ENCODE results near the gene KITLG. TPM values are rescaled to one million over a fixed set of nuclear protein-coding genes. Genes with fewer than 3 reads are reported as not detected.
"Not testable (repeated sequence)": the region's sequence is repeated elsewhere in the genome, so short reads cannot be mapped to it uniquely, and the experiment has no call there.

KITLG gene
- total RNA-seq, 1 experiment from 2014 or later: not detected

DNA sequence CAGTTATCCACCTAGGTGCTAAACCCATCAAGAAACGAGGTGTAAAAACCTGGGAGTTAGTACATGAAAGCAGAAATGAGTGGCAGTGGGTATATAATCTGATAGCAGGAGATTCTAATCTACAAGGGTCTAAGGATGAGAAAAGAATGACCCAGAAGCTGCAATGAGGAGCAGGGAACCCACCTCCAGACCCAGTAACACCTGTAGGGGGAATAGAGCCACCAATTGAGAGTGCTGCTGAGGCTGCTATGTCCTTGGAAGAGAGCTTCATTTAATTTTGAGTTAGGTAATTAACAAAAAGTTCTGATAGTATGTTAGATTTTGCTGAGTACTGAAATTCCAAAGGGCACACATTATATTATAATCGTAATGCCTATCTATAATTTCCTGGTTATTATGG lies 89.8 kb downstream of the KITLG start:
- DNase-seq: no peak
- H3K4me1 ChIP-seq (ENCODE audit: low read length): no peaks in the 10 kb centered on the region
- H3K9me3 ChIP-seq (ENCODE audit: low read length): no peaks in the 10 kb centered on the region
- no peak overlapping the region for H3K4me3 ChIP-seq (ENCODE audit: low read length)
- no peaks in the 10 kb centered on the region for H3K27me3 ChIP-seq (ENCODE audit: low read length)
- H3K36me3 ChIP-seq (ENCODE audit: insufficient read depth, low read length): no peaks in the 10 kb centered on the region
- no peak overlapping the region for H2AFZ ChIP-seq (ENCODE audit: low read length)
- H3K27ac ChIP-seq (ENCODE audit: low read length): no peak overlapping the region
- no peak overlapping the region for H3K4me2 ChIP-seq (ENCODE audit: low read depth, low read length, poor library complexity, severe bottlenecking)
- no peaks in the 10 kb centered on the region for H3K79me2 ChIP-seq (ENCODE audit: low read length)
- H4K20me1 ChIP-seq (ENCODE audit: insufficient read depth, low read depth, low read length): no peaks in the 10 kb centered on the region
- H3K9me2 ChIP-seq (replicated peaks; ENCODE audit: insufficient read depth, low read length): no peaks in the 10 kb centered on the region
- no peak overlapping the region for H3K9ac ChIP-seq (ENCODE audit: low read length)

DNA sequence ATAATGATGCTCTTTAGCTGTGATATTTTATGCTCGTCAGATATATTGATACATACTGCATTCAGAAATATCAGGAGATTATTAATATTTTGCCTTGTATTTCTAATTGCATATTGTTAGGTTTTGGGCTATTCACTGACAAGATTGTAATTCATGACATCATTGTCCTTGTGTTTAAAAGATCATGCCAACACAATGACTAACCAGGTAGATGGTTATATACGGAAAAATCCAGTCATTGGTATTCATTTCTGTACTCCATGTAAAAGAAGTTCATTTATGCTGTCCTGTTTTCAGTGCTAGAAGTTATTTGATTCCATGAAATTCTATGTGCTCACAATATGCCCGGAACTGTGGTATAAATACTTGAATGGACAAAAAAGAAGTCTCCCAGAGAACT lies 107.5 kb downstream of the KITLG start:
- Histone ChIP-seq H3K4me1 (ENCODE audit: low read length) (no peaks in the 10 kb centered on the region), H3K36me3 (ENCODE audit: insufficient read depth, low read length) (no peaks in the 10 kb centered on the region), H3K4me3 (ENCODE audit: low read length) (no peak overlapping the region), H3K27ac (ENCODE audit: low read length) (no peak overlapping the region), H2AFZ (ENCODE audit: low read length) (no peak overlapping the region), H3K27me3 (ENCODE audit: low read length) (no peaks in the 10 kb centered on the region), H3K9me2 (replicated peaks; ENCODE audit: insufficient read depth, low read length) (no peaks in the 10 kb centered on the region), H3K4me2 (ENCODE audit: low read depth, low read length, poor library complexity, severe bottlenecking) (no peak overlapping the region), H4K20me1 (ENCODE audit: insufficient read depth, low read depth, low read length) (no peaks in the 10 kb centered on the region), H3K9ac (ENCODE audit: low read length) (no peak overlapping the region), H3K9me3 (ENCODE audit: low read length) (no peaks in the 10 kb centered on the region), H3K79me2 (ENCODE audit: low read length) (no peaks in the 10 kb centered on the region)
- no peak for DNase-seq

DNA sequence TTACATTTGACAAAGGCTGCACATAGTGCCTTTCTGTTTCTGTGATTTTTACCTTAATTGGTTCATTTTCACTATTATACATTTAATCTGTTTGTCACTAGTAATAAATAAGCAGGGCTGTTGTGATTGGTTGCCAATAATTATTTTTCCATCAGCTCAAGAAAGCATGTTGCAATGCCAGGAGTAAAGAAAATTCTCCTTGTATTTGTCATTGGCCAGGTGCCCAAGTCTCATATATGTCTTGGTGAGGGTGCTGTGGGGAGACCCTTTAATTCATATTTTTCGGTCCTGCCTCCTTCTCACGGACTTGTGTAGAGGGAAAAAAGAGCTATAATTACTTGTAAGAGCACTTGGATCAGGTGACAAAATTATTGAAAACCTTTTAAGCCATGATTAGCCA lies 108.0 kb downstream of the KITLG start:
- DNase-seq: no peak

DNA sequence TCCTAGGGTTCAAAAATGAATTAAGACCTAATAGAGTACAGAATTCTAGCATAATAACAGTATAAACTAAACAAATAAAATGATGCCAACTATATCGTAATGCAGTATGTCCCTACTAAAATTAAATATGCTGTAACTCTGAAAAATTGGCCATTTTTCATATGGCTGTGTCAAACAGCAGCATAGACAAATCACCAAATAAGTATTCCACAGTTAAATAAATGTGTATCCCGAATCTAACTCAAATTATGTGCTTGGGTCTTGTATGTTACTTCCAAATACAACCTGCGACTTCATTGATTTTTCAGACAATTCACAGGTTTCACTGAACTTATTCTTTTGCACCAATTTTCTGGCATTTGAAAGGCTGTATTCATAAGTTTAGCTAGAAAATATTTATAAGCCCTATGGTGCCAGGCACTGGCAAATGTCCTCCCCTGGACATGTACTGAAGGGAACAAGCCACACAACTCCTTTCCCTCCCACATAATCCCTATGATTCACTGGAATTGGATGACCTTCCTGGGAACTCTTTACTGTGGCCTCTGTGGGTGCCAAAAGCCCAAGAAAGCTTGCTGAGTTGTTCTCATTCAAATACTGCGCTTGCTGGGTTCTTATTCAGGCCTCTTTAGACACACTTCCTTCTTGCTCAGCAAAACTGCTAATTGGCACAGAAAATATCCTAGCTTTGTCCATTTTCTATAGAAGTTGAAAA lies 108.8 kb downstream of the KITLG start:
- no peak for DNase-seq
- H3K4me1 ChIP-seq (ENCODE audit: low read length): no peaks in the 10 kb centered on the region
- no peaks in the 10 kb centered on the region for H3K36me3 ChIP-seq (ENCODE audit: insufficient read depth, low read length)
- H3K27me3 ChIP-seq (ENCODE audit: low read length): no peaks in the 10 kb centered on the region
- H2AFZ ChIP-seq (ENCODE audit: low read length): no peak overlapping the region
- H3K9ac ChIP-seq (ENCODE audit: low read length): no peak overlapping the region
- H4K20me1 ChIP-seq (ENCODE audit: insufficient read depth, low read depth, low read length): no peaks in the 10 kb centered on the region
- H3K9me2 ChIP-seq (replicated peaks; ENCODE audit: insufficient read depth, low read length): no peaks in the 10 kb centered on the region
- H3K79me2 ChIP-seq (ENCODE audit: low read length): no peaks in the 10 kb centered on the region
- H3K4me2 ChIP-seq (ENCODE audit: low read depth, low read length, poor library complexity, severe bottlenecking): no peak overlapping the region
- no peak overlapping the region for H3K27ac ChIP-seq (ENCODE audit: low read length)
- H3K4me3 ChIP-seq (ENCODE audit: low read length): no peak overlapping the region
- no peaks in the 10 kb centered on the region for H3K9me3 ChIP-seq (ENCODE audit: low read length)

More for the DNA sequence above, 108.0 kb downstream of the KITLG start:
- H3K79me2 ChIP-seq (ENCODE audit: low read length): no peaks in the 10 kb centered on the region
- H3K27me3 ChIP-seq (ENCODE audit: low read length): no peaks in the 10 kb centered on the region
- H3K4me3 ChIP-seq (ENCODE audit: low read length): no peak overlapping the region
- no peak overlapping the region for H3K4me2 ChIP-seq (ENCODE audit: low read depth, low read length, poor library complexity, severe bottlenecking)
- H3K9me2 ChIP-seq (replicated peaks; ENCODE audit: insufficient read depth, low read length): no peaks in the 10 kb centered on the region
- H4K20me1 ChIP-seq (ENCODE audit: insufficient read depth, low read depth, low read length): no peaks in the 10 kb centered on the region
- H3K4me1 ChIP-seq (ENCODE audit: low read length): no peaks in the 10 kb centered on the region
- H2AFZ ChIP-seq (ENCODE audit: low read length): no peak overlapping the region
- H3K9me3 ChIP-seq (ENCODE audit: low read length): no peaks in the 10 kb centered on the region
- H3K27ac ChIP-seq (ENCODE audit: low read length): no peak overlapping the region
- no peaks in the 10 kb centered on the region for H3K36me3 ChIP-seq (ENCODE audit: insufficient read depth, low read length)
- no peak overlapping the region for H3K9ac ChIP-seq (ENCODE audit: low read length)

DNA sequence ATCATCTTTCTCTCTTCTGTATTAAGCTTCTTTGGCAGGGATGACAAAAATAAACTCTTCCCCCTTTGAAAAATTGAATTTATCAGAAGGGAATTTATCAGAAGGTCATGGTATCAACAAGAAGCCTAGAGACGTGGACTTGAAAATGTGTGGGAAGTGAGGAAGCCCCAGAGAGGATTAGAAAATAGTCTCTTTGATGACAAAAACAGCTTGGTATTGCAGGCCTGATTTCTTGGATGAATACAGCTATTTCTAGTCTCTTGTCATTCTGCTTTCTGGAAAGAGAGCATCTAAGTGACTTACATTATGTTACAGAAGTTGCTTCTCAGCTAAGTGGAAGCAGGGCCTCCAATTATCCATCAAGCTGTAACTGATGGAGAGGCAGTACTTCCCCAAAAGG lies 111.1 kb downstream of the KITLG start:
- H3K27me3 ChIP-seq (ENCODE audit: low read length): no peaks in the 10 kb centered on the region
- H3K4me1 ChIP-seq (ENCODE audit: low read length): no peaks in the 10 kb centered on the region
- no peak overlapping the region for H2AFZ ChIP-seq (ENCODE audit: low read length)
- H3K79me2 ChIP-seq (ENCODE audit: low read length): no peaks in the 10 kb centered on the region
- no peak overlapping the region for H3K27ac ChIP-seq (ENCODE audit: low read length)
- H3K9me3 ChIP-seq (ENCODE audit: low read length): no peaks in the 10 kb centered on the region
- H4K20me1 ChIP-seq (ENCODE audit: insufficient read depth, low read depth, low read length): no peaks in the 10 kb centered on the region
- no peak for DNase-seq
- no peak overlapping the region for H3K4me3 ChIP-seq (ENCODE audit: low read length)
- no peak overlapping the region for H3K9ac ChIP-seq (ENCODE audit: low read length)
- no peaks in the 10 kb centered on the region for H3K9me2 ChIP-seq (replicated peaks; ENCODE audit: insufficient read depth, low read length)
- no peak overlapping the region for H3K4me2 ChIP-seq (ENCODE audit: low read depth, low read length, poor library complexity, severe bottlenecking)
- no peaks in the 10 kb centered on the region for H3K36me3 ChIP-seq (ENCODE audit: insufficient read depth, low read length)

DNA sequence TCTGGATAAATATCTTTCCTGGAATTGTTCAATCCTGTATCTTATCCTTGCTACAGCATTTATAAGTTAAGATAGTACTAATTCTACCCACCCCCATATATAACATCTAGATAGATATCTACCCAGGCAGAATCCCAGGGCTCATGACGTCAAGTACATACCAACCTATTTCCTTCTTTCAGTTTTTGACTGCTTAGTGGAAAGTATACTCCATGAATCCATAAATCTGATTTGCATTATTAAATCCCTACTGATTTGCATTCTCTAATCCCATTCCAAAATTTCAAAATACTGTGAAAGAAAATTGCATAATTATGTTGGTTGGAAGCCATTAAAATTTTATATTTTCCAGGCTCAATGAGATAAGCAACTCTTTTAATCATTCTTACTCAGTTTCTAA lies 111.7 kb downstream of the KITLG start:
- no peak overlapping the region for H3K27ac ChIP-seq (ENCODE audit: low read length)
- no peak overlapping the region for H3K4me2 ChIP-seq (ENCODE audit: low read depth, low read length, poor library complexity, severe bottlenecking)
- no peak overlapping the region for H2AFZ ChIP-seq (ENCODE audit: low read length)
- no peaks in the 10 kb centered on the region for H3K9me2 ChIP-seq (replicated peaks; ENCODE audit: insufficient read depth, low read length)
- H3K79me2 ChIP-seq (ENCODE audit: low read length): no peaks in the 10 kb centered on the region
- H3K4me1 ChIP-seq (ENCODE audit: low read length): no peaks in the 10 kb centered on the region
- no peak for DNase-seq
- H3K36me3 ChIP-seq (ENCODE audit: insufficient read depth, low read length): no peaks in the 10 kb centered on the region
- no peaks in the 10 kb centered on the region for H3K27me3 ChIP-seq (ENCODE audit: low read length)
- H3K9me3 ChIP-seq (ENCODE audit: low read length): no peaks in the 10 kb centered on the region
- H3K4me3 ChIP-seq (ENCODE audit: low read length): no peak overlapping the region
- H4K20me1 ChIP-seq (ENCODE audit: insufficient read depth, low read depth, low read length): no peaks in the 10 kb centered on the region
- H3K9ac ChIP-seq (ENCODE audit: low read length): no peak overlapping the region

DNA sequence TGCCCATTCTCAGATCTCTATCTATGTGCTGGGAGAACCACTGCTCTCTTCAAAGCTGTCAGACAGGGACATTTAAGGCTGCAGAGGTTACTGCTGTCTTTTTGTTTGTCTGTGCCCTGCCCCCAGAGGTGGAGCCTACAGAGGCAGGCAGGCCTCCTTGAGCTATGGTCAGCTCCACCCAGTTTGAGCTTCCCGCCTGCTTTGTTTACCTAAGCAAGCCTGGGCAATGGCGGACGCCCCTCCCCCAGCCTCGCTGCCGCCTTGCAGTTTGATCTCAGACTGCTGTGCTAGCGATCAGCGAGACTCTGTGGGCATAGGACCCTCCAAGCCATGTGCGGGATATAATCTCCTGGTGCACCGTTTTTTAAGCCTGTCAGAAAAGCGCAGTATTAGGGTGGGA lies 113.6 kb downstream of the KITLG start:
- H3K9ac ChIP-seq (ENCODE audit: low read length); H3K79me2 ChIP-seq (ENCODE audit: low read length); H3K4me1 ChIP-seq (ENCODE audit: low read length); H3K27ac ChIP-seq (ENCODE audit: low read length); H3K36me3 ChIP-seq (ENCODE audit: insufficient read depth, low read length); H2AFZ ChIP-seq (ENCODE audit: low read length); H3K4me2 ChIP-seq (ENCODE audit: low read depth, low read length, poor library complexity, severe bottlenecking); DNase-seq; H4K20me1 ChIP-seq (ENCODE audit: insufficient read depth, low read depth, low read length); H3K4me3 ChIP-seq (ENCODE audit: low read length); H3K27me3 ChIP-seq (ENCODE audit: low read length); H3K9me2 ChIP-seq (replicated peaks; ENCODE audit: insufficient read depth, low read length); H3K9me3 ChIP-seq (ENCODE audit: low read length): not testable (repeated sequence)

DNA sequence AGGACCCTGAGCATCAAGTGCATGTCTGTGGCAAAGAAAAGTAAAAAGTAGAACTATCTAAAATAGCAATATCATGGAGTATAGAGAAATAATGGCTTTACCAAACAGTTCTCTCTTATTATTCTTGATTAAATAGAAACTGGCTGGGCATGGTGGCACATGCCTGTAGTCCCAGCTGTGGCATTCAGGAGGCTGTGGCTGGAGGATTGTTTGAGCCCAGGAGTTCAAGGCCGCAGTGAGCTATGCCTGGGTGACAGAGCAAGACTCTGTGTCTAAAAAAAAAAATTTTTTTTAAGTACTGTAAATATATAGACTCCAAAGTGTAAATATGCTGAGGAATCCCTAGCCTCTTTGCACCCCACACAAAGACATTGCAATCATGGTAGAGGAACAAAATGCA lies 121.9 kb downstream of the KITLG start:
- Histone ChIP-seq H3K9me2 (replicated peaks; ENCODE audit: insufficient read depth, low read length) (no peaks in the 10 kb centered on the region; the same call in 1 of the 2 replicates), H3K4me3 (ENCODE audit: low read length) (no peak overlapping the region), H2AFZ (ENCODE audit: low read length) (no peak overlapping the region), H3K4me1 (ENCODE audit: low read length) (no peaks in the 10 kb centered on the region), H3K4me2 (ENCODE audit: low read depth, low read length, poor library complexity, severe bottlenecking) (no peak overlapping the region), H3K27ac (ENCODE audit: low read length) (no peak overlapping the region), H4K20me1 (ENCODE audit: insufficient read depth, low read depth, low read length) (no peaks in the 10 kb centered on the region), H3K9ac (ENCODE audit: low read length) (no peak overlapping the region), H3K79me2 (ENCODE audit: low read length) (no peaks in the 10 kb centered on the region), H3K27me3 (ENCODE audit: low read length) (no peaks in the 10 kb centered on the region), H3K9me3 (ENCODE audit: low read length) (no peaks in the 10 kb centered on the region), H3K36me3 (ENCODE audit: insufficient read depth, low read length) (no peaks in the 10 kb centered on the region)
- no peak for DNase-seq
